22Rv1 (cell line): ENCODE measurements around the gene PMF1.

Experiments used
- ZFX ChIP-seq: fragments of 450-650 bp; IDR thresholded peaks from 2 replicates; pipeline ENCODE4 v1.6.1; 2017; ENCODE audit warnings: antibody characterized with exemption, borderline replicate concordance
- TF ChIP-seq, protein P1 (sequence below): fragments of 450-650 bp; IDR thresholded peaks from 2 replicates; pipeline ENCODE4 v1.5.1; 2017; ENCODE audit warnings: mild to moderate bottlenecking

DNA sequence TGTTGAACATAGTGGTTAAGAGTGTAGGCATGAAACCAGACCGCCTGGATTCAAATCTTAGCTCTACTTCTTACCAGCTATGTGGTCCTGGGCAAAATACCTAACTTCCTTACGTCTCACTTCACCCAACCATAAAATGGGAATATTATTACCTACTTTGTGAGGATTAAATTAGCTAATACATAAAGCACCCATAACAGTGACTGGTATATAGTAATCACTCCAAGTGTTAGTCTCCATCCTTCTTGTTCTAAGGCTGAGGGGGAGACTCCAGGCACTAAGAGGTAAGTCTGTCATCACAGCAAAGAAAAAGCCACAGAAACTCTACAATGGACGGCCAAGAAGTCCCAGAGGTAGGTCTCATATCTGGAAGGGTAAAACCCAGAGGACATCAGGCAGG lies 67.0 kb downstream of the PMF1 start:
- TF ChIP-seq, protein P1, sequence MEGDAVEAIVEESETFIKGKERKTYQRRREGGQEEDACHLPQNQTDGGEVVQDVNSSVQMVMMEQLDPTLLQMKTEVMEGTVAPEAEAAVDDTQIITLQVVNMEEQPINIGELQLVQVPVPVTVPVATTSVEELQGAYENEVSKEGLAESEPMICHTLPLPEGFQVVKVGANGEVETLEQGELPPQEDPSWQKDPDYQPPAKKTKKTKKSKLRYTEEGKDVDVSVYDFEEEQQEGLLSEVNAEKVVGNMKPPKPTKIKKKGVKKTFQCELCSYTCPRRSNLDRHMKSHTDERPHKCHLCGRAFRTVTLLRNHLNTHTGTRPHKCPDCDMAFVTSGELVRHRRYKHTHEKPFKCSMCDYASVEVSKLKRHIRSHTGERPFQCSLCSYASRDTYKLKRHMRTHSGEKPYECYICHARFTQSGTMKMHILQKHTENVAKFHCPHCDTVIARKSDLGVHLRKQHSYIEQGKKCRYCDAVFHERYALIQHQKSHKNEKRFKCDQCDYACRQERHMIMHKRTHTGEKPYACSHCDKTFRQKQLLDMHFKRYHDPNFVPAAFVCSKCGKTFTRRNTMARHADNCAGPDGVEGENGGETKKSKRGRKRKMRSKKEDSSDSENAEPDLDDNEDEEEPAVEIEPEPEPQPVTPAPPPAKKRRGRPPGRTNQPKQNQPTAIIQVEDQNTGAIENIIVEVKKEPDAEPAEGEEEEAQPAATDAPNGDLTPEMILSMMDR: no peak
- TF ChIP-seq ZFX: no peak
